ENCODE data around the gene HIPK1.
A peak's percentile ranks its signal among the peaks of the same experiment; 100 is the strongest.
"Not testable (repeated sequence)": the region's sequence is repeated elsewhere in the genome, so short reads cannot be mapped to it uniquely, and the experiment has no call there.

The HIPK1 gene

DNA sequence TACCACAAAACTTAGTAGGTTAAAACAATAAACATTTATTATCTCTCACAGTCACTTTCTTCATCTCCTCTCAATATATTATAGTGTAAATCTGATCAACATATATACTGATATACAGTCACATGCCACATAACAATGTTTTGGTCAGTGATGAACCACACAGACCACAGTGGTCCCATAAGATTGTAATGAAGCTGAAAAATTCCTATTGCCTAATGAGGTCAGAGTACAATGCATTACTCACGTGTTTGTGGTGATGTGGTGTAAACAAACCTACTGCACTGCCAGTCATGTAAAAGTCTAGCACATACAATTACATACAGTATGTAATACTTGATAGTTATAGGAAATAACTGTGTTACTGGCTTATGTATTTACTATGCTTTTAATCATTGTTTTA lies 80.3 kb downstream of the HIPK1 start:
- TF ChIP-seq, protein P1, sequence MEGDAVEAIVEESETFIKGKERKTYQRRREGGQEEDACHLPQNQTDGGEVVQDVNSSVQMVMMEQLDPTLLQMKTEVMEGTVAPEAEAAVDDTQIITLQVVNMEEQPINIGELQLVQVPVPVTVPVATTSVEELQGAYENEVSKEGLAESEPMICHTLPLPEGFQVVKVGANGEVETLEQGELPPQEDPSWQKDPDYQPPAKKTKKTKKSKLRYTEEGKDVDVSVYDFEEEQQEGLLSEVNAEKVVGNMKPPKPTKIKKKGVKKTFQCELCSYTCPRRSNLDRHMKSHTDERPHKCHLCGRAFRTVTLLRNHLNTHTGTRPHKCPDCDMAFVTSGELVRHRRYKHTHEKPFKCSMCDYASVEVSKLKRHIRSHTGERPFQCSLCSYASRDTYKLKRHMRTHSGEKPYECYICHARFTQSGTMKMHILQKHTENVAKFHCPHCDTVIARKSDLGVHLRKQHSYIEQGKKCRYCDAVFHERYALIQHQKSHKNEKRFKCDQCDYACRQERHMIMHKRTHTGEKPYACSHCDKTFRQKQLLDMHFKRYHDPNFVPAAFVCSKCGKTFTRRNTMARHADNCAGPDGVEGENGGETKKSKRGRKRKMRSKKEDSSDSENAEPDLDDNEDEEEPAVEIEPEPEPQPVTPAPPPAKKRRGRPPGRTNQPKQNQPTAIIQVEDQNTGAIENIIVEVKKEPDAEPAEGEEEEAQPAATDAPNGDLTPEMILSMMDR (IDR thresholded peaks at IDR 0.05; ENCODE audit: poor library complexity, severe bottlenecking) = no peak
- Histone ChIP-seq H3K27ac (ENCODE audit: poor library complexity, severe bottlenecking) (no peak overlapping the region), H3K4me1 (ENCODE audit: insufficient read depth, poor library complexity, severe bottlenecking) (no peaks in the 10 kb centered on the region), H3K27me3 (ENCODE audit: insufficient read depth, poor library complexity, severe bottlenecking) (no peaks in the 10 kb centered on the region), H3K36me3 (ENCODE audit: low read depth) (no peaks in the 10 kb centered on the region), H3K9me3 (ENCODE audit: severe bottlenecking) (no peaks in the 10 kb centered on the region), H3K4me3 (ENCODE audit: severe bottlenecking) (no peak overlapping the region)
- ATAC-seq (ENCODE audit: low read depth) (peak; percentile 29; the same call in 1 of the 3 replicates), DNase-seq (ENCODE audit: low spot score) (no peak)

DNA sequence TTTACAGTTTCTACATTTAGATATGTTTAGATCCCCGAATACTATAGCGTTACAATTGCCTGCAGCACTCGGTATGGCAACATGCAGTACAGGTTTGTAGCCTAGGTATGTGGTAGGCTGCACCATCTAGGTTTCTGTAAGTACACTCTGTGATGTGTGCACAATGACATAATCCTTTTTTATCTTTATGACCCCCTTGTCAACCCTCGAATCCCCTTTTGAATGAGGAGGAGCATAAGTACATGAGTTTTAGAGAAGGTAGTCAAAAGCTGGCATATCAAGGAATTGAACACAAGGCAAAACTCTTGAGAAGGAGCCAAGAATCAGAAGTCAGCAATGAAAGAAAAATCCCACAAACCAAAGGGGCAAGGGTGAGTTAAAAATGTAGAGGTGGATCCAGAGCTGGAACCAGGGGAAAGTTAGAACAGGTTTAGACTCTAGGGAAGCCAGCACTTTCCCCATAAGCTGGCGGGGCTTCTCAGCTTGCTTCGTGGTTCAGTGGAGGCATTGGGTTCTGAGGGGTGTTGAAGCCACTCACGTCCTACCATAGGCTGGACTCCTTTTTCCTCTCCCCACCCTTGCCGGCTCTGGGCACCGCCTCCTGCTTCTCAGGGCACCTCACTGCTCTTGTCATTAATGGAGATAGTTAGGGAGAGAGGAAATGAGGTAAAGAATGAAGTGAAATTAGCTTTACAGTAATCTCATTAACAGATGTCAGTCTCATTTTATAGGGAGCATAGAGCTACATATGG lies 81.5 kb downstream of the HIPK1 start:
- TF ChIP-seq, protein P1 (IDR thresholded peaks at IDR 0.05; ENCODE audit: poor library complexity, severe bottlenecking) = no peak
- peaks cover 5% of the 10 kb centered on the region for H3K4me1 ChIP-seq (ENCODE audit: insufficient read depth, poor library complexity, severe bottlenecking)
- DNase-seq (ENCODE audit: low spot score) (no peak), ATAC-seq (ENCODE audit: low read depth) (no peak)
- H3K27ac ChIP-seq (ENCODE audit: poor library complexity, severe bottlenecking) = no peak overlapping the region
- no peak overlapping the region for H3K4me3 ChIP-seq (ENCODE audit: severe bottlenecking)
- no peaks in the 10 kb centered on the region for H3K27me3 ChIP-seq (ENCODE audit: insufficient read depth, poor library complexity, severe bottlenecking)
- H3K9me3 ChIP-seq (ENCODE audit: severe bottlenecking) = no peaks in the 10 kb centered on the region
- no peaks in the 10 kb centered on the region for H3K36me3 ChIP-seq (ENCODE audit: low read depth)

DNA sequence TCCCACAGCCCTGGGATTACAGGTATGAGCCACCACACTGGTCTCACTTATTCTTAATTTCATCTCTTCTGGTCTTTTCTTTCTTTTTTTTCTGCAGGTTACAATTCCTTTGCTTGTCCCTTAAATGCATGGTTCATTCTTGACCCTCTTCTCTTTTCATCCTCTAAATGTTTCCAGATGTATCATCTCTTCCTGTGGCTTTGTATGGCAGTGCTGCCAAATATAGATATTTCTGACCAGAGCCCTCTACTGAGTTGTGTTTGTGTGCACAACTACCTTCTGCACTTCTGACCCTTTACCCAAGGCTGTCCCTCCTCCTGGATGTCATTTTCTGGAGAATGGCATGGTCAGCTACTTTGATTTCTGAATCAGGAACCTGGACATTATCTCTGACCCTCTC lies 82.7 kb downstream of the HIPK1 start:
- Histone ChIP-seq H3K36me3 (ENCODE audit: low read depth) (no peaks in the 10 kb centered on the region), H3K4me3 (ENCODE audit: severe bottlenecking) (no peak overlapping the region), H3K27me3 (ENCODE audit: insufficient read depth, poor library complexity, severe bottlenecking) (no peaks in the 10 kb centered on the region), H3K4me1 (ENCODE audit: insufficient read depth, poor library complexity, severe bottlenecking) (peaks cover 5% of the 10 kb centered on the region), H3K9me3 (ENCODE audit: severe bottlenecking) (no peaks in the 10 kb centered on the region), H3K27ac (ENCODE audit: poor library complexity, severe bottlenecking) (no peak overlapping the region)
- DNase-seq (ENCODE audit: low spot score) (no peak), ATAC-seq (ENCODE audit: low read depth) (no peak)
- TF ChIP-seq, protein P1 (IDR thresholded peaks at IDR 0.05; ENCODE audit: poor library complexity, severe bottlenecking) = no peak

DNA sequence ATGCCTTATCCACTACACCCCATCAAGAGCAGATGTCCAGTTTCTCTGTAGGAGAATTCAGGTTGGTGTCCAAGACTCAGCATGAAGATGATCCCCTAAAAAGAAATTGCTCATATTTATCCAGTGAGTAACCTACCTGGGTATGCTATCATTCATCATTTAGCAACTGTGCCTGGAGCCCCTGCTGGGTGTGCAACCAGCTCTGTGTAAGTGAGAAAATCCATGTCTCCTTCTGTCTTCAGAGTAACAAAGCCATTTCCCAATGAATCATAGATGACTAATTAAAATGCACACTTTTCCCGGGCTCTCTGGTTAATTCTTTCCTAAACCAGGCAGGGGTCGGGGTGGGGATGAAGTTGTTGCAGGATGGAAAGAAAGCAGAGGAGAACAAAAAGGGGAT lies 86.0 kb downstream of the HIPK1 start:
- H3K4me3 ChIP-seq (ENCODE audit: severe bottlenecking) = no peak overlapping the region
- TF ChIP-seq, protein P1 (IDR thresholded peaks at IDR 0.05; ENCODE audit: poor library complexity, severe bottlenecking) = no peak
- no peaks in the 10 kb centered on the region for H3K27me3 ChIP-seq (ENCODE audit: insufficient read depth, poor library complexity, severe bottlenecking)
- no peak for DNase-seq (ENCODE audit: low spot score)
- no peaks in the 10 kb centered on the region for H3K36me3 ChIP-seq (ENCODE audit: low read depth)
- H3K27ac ChIP-seq (ENCODE audit: poor library complexity, severe bottlenecking) = peak overlapping the region; percentile 30
- peaks cover 5% of the 10 kb centered on the region for H3K4me1 ChIP-seq (ENCODE audit: insufficient read depth, poor library complexity, severe bottlenecking)
- ATAC-seq (ENCODE audit: low read depth) = peak; percentile 98
- no peaks in the 10 kb centered on the region for H3K9me3 ChIP-seq (ENCODE audit: severe bottlenecking)

DNA sequence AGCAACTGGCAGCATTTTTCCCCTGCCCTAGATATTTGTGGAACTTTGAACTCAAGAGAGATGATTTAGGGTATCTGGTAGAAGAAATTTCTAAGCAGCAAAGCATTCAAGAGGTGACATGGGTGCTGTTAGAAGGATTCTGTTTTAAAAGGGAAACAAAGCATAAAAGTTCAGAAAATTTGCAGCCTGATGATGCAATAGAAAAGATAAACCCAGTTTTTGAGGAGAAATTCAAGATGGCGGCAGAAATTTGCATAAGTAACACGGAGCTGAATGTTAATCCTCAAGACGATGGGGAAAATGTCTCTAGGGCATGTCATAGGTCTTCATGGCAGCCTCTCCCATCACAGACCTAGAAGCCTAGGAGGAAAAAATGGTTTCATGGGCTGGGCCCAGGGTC lies 90.6 kb downstream of the HIPK1 start:
- H3K27me3 ChIP-seq (ENCODE audit: insufficient read depth, poor library complexity, severe bottlenecking); DNase-seq (ENCODE audit: low spot score); H3K4me3 ChIP-seq (ENCODE audit: severe bottlenecking); H3K36me3 ChIP-seq (ENCODE audit: low read depth); ATAC-seq (ENCODE audit: low read depth); H3K4me1 ChIP-seq (ENCODE audit: insufficient read depth, poor library complexity, severe bottlenecking); H3K27ac ChIP-seq (ENCODE audit: poor library complexity, severe bottlenecking); H3K9me3 ChIP-seq (ENCODE audit: severe bottlenecking): not testable (repeated sequence)
